Stomach (tissue), 4 donors: ENCODE results near the gene MTRF1.

ENCODE experiments used
- CTCF ChIP-seq, 7 experiments: fragments of 450-650 bp in 4 of 7; fragments of 200-600 bp in 3 of 7; sonication (generic) in 3 of 7; IDR thresholded peaks; one replicate each; pipeline ENCODE4 v1.5.1; 2016 to 2019; ENCODE audit warnings: antibody characterized with exemption in 7 of 7, control low read depth in 2 of 7, mild to moderate bottlenecking in 1 of 7
- EP300 ChIP-seq: sonication (generic); formaldehyde crosslinking; IDR thresholded peaks from one replicate; pipeline ENCODE4 v1.6.1; 2017; ENCODE audit warnings: antibody characterized with exemption
- POLR2A ChIP-seq, 4 donors: fragments of 450-650 bp; IDR thresholded peaks; one replicate each; pipeline ENCODE4 v1.6.1; 2016; ENCODE audit warnings: antibody characterized with exemption in 4 of 4, control low read depth in 2 of 4, mild to moderate bottlenecking in 1 of 4, moderate library complexity in 1 of 4
- POLR2AphosphoS5 ChIP-seq, 3 donors: sonication (generic); formaldehyde crosslinking; IDR thresholded peaks; one replicate each; pipeline ENCODE4 v1.6.1; 2016; ENCODE audit warnings: antibody characterized with exemption in 3 of 3

- TF ChIP-seq CTCF (IDR thresholded peaks at IDR 0.05) (no peak), POLR2AphosphoS5 (IDR thresholded peaks at IDR 0.05) (no peak), POLR2A (IDR thresholded peaks at IDR 0.05) (no peak), EP300 (no peak)
Measured at GRCh38 chr13:41196620-41197019, 66.8 kb downstream of the MTRF1 start.
